ENCODE data around the gene MUC5B.

MUC5B gene

GRCh38 chr11:1218788-1219445 lies 3.9 kb upstream of the MUC5B start:
- no peak for DNase-seq (ENCODE audit: low spot score)
- no peak for FAIRE-seq

- DNase-seq (ENCODE audit: low spot score) (no peak), FAIRE-seq (no peak)
These were observed 3.4 kb upstream of the MUC5B start for GRCh38 chr11:1219446-1219833.

- DNase-seq (ENCODE audit: low spot score) (no peak), FAIRE-seq (no peak)
These were observed 2.7 kb upstream of the MUC5B start for GRCh38 chr11:1219834-1220815.

- no peak for DNase-seq (ENCODE audit: low spot score)
- FAIRE-seq: no peak
These were observed 1.7 kb upstream of the MUC5B start for GRCh38 chr11:1220941-1221721.

GRCh38 chr11:1221848-1222311 lies 986 bp upstream of the MUC5B start:
- no peak for FAIRE-seq
- DNase-seq (ENCODE audit: low spot score): no peak

- FAIRE-seq: no peak
- no peak for DNase-seq (ENCODE audit: low spot score)
These were observed 662 bp downstream of the MUC5B start for GRCh38 chr11:1223346-1224110.

DNA sequence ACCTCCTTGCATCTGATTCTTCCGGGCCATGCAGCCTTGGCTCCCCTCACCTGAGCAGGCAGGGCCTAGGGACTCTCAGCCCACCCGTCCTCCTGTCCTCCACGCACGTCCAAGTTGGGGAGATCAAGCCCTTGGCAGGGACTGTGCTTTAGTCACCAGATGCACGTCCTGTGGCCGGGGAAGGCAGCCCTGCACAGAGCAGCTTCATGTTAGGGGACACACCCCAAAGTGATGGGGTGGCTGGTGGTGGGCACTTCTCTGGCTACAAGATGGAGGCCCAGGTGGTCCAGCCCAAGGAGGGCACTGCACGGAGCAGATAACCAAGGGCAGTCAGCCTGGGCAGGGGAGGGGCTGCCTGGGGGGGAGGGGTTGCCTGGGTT lies 1.2 kb downstream of the MUC5B start:
- FAIRE-seq (no peak), DNase-seq (ENCODE audit: low spot score) (no peak)

DNA sequence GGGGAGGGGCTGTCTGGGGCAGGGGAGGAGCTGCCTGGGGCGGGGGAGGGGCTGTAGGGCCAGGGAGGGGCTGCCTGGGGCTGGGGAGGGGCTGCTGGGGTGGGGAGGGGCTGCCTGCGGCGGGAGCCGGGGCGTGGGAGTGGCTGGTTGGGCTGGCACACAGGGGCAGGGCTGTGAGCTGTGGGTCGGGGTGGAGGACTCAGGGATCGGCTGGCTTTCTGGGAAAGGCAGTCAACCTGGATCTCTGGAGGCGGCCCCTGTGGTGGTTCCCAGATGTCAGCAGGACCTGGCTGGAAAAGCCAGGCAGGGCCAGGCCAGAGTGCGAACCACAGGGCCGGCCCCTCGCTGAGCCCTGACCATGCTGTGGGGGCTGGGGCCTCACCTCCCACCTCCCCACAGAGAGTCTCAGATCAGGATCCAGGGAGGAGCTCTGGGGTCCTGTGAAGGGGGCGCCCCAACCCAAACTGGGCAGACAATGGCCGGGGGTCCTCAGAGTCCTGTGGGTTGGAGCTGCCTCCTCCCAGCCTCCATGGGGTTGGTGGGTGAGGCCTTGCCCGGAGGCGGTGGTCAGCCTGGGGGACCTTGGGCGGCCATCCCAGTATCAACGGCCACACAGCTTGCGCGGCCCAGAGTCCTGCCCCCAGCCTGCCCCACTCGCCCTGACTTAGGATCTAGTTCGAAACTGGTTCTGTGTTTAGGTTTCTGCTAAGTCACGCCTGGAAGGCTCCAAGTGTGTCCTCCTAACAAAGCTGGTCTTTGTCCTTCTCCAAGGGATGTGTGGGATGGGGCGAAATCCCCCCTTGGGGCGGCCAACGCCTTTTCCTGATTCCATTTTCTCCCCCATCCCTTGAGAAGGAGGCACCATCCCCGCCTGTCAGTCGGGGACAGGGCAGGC lies 1.9 kb downstream of the MUC5B start:
- no peak for FAIRE-seq
- no peak for DNase-seq (ENCODE audit: low spot score)

DNA sequence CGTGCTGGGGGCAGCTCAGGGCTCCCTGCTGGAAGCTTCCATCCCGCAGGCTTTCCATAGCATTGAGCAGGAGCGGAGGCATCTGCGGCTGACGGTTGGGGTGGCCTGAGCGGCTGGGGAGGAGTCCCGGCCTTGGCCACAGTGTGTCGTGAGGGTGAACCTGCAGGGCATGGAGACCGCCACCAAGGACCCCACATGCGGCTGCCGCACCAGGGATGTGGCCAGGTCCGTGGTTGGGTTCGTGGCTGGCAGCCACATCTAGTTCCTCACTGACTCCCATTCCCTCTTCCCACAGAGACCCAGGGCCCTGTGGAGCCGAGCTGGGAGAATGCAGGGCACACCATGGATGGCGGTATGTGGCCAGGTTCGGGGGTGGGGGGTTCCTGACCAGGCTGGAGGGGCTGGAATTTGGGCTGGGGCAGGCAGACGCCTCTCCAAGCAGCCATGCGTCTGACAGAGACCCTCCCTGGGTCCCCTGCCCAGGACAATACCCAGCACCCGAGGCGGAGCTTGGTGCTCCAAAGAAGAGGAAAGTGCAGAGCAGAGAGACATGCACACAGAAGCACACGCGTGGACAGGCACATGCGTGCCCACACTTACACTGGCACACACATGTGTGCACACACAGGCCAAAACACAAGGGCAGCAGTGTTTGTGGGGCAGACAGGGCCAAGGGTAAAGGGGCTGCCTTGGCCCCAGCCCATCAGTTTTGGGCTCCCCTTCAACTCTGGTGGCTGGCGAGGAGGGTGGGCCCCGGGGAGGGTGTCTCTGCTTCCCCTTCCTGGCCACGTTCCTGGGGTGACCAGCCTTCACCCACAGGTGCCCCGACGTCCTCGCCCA lies 2.7 kb downstream of the MUC5B start:
- FAIRE-seq (no peak), DNase-seq (ENCODE audit: low spot score) (no peak)

- FAIRE-seq: no peak
- no peak for DNase-seq (ENCODE audit: low spot score)
These were observed 3.5 kb downstream of the MUC5B start for GRCh38 chr11:1226226-1226985.

GRCh38 chr11:1226986-1227550 lies 4.2 kb downstream of the MUC5B start:
- DNase-seq (ENCODE audit: low spot score) (no peak), FAIRE-seq (no peak)

DNA sequence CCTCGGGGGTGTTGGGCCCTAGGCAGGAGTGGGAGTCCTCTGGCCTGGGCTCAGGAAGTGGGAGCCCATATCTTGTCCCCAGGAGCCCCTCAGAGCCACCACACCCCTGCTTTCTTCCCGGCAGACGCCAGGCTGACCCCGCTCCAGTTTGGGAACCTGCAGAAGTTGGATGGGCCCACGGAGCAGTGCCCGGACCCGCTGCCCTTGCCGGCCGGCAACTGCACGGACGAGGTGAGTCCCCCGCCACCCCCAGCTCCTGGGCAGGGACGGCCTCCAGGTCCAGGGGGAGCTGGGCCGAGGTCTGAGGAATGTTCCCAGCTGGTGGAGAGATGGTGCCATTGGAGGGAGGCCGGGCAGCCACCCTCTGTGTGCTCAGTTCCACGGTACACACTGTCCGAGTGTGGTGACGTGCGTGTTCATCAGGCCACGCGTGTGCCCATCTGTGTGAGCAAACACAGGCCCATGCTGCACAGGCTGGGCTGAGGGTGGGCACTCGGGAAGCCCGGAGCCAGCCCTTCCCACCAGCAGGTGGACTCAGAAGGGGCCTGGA lies 4.8 kb downstream of the MUC5B start:
- no peak for DNase-seq (ENCODE audit: low spot score)
- no peak for FAIRE-seq

- FAIRE-seq: no peak
- DNase-seq (ENCODE audit: low spot score): no peak
These were observed 5.4 kb downstream of the MUC5B start for GRCh38 chr11:1228101-1228821.

DNA sequence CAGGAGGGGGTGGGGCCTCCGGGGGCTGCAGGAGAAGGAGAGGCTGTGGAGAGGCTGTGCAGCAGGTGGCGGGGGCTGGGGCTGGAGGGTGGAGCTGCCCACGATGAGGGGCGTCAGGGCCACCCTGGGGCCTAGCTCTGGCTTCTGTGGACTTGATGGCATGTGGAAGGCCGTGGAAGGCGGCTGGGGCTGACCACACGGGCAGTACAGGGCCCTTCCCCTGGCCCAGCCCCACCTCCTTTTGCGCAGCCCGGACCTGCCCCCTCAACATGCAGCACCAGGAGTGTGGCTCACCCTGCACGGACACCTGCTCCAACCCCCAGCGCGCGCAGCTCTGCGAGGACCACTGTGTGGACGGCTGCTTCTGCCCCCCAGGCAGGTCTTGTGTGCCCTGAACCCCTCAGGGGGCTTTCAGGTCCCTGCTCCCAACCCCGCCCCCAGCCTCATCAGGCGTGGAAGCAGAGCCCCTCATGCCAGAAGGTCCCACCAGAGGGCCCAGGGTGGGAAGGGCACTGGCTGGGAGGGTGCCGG lies 6.1 kb downstream of the MUC5B start:
- FAIRE-seq (no peak), DNase-seq (ENCODE audit: low spot score) (no peak)

- DNase-seq (ENCODE audit: low spot score): no peak
- no peak for FAIRE-seq
These were observed 6.7 kb downstream of the MUC5B start for GRCh38 chr11:1229471-1230120.

DNA sequence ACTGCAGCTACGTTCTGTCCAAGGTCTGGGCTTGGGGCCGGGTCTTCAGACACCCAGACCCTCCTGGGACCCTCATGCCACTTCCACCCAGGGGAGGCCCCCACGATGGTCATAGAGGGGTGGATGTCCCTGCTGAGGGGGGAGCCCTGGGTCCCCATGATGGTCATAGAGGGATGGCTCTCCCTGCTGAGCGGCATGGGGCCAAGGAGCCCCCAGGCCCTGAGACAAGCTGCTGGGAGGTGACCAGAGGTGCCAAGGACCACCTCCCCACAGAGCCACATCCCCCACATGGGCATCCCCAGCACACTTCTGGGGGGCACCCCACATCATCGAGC lies 7.2 kb downstream of the MUC5B start:
- FAIRE-seq (no peak), DNase-seq (ENCODE audit: low spot score) (no peak)

Measured in urothelium cell line (cell line).